SH-SY5Y (cell line): ENCODE data around the gene PRDM16.

Experiments used
- GATA2 ChIP-seq: IDR thresholded peaks from 2 replicates; pipeline ENCODE4 v1.6.1; 2011; ENCODE audit warnings: mild to moderate bottlenecking, low read depth, low read length
- GATA3 ChIP-seq: IDR thresholded peaks from 2 replicates; pipeline ENCODE4 v1.6.1; 2011; ENCODE audit warnings: low read depth, mild to moderate bottlenecking, low read length, moderate library complexity

- TF ChIP-seq GATA2 = no peak
- TF ChIP-seq GATA3 = no peak
Observed at GRCh38 chr1:3054474-3054873, 14.5 kb upstream of the PRDM16 start.
